ENCODE data around the gene CYTH3. TPM values are rescaled to one million over a fixed set of nuclear protein-coding genes. Genes with fewer than 3 reads are reported as not detected.
A peak's percentile ranks its signal among the peaks of the same experiment; 100 is the strongest.
"Not testable (repeated sequence)": the region's sequence is repeated elsewhere in the genome, so short reads cannot be mapped to it uniquely, and the experiment has no call there.

The CYTH3 gene
- total RNA-seq, 3 donors from 2014 or later (not counting 1 experiment from before 2014, with no cell fraction given) = 7.7 to 42.6 (median 13.6) TPM

GRCh38 chr7:6228361-6229229 is 43.8 kb downstream of the CYTH3 start:
- peak overlapping the region; percentile 39 to 64 for H3K27ac Mint-ChIP-seq
- Histone ChIP-seq H3K27ac (ENCODE audit: low read length) (no peak overlapping the region), H3K27me3 (ENCODE audit: control insufficient read depth, insufficient read depth, low read length) (no peaks in the 10 kb centered on the region), H3K36me3 (ENCODE audit: control insufficient read depth, insufficient read depth, low read length) (no peaks in the 10 kb centered on the region), H3K4me1 (ENCODE audit: control insufficient read depth, insufficient read depth, low read length) (peaks cover 46% of the 10 kb centered on the region), H3K9me3 (ENCODE audit: control insufficient read depth, insufficient read depth, low read length) (no peaks in the 10 kb centered on the region), H3K4me3 (ENCODE audit: low read length) (no peak overlapping the region)
- peak overlapping the region; percentile 77 for H3K4me3 Mint-ChIP-seq
- peaks cover 36 to 44% of the 10 kb centered on the region in 2 donors for H3K4me1 Mint-ChIP-seq
- peak in 1 of 2 donors; percentile 14 for DNase-seq
- ATAC-seq = peak in 2 of 3 donors; percentile 78 to 86
- TF ChIP-seq, protein P1, sequence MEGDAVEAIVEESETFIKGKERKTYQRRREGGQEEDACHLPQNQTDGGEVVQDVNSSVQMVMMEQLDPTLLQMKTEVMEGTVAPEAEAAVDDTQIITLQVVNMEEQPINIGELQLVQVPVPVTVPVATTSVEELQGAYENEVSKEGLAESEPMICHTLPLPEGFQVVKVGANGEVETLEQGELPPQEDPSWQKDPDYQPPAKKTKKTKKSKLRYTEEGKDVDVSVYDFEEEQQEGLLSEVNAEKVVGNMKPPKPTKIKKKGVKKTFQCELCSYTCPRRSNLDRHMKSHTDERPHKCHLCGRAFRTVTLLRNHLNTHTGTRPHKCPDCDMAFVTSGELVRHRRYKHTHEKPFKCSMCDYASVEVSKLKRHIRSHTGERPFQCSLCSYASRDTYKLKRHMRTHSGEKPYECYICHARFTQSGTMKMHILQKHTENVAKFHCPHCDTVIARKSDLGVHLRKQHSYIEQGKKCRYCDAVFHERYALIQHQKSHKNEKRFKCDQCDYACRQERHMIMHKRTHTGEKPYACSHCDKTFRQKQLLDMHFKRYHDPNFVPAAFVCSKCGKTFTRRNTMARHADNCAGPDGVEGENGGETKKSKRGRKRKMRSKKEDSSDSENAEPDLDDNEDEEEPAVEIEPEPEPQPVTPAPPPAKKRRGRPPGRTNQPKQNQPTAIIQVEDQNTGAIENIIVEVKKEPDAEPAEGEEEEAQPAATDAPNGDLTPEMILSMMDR (IDR thresholded peaks at IDR 0.05) = no peak
- intact Hi-C loops (cut with micrococcal nuclease) = loop anchor here (5.0 kb wide), 1 partner anchor 44 kb away; the partner anchor contains the start of gene CYTH3
- H3K36me3 Mint-ChIP-seq = no peaks in the 10 kb centered on the region
- WGBS (ENCODE audit: insufficient coverage) = 27% methylated on average over 9 of the region's 9 CpGs
- H3K27me3 Mint-ChIP-seq (ENCODE audit: low read depth in 2 of 2) = peaks cover 0 to 2% of the 10 kb centered on the region in 2 donors
- no peaks in the 10 kb centered on the region for H3K9me3 Mint-ChIP-seq

- 92% methylated on average over 5 of the region's 5 CpGs for WGBS (ENCODE audit: insufficient coverage)
- no peak overlapping the region for H3K4me3 Mint-ChIP-seq
- ATAC-seq = no peak
- no peaks in the 10 kb centered on the region for H3K9me3 Mint-ChIP-seq
- no peak for DNase-seq
- peaks cover 0 to 2% of the 10 kb centered on the region in 2 donors for H3K27me3 Mint-ChIP-seq (ENCODE audit: low read depth in 2 of 2)
- H3K27me3 ChIP-seq (ENCODE audit: control insufficient read depth, insufficient read depth, low read length) = no peaks in the 10 kb centered on the region
- H3K27ac Mint-ChIP-seq = no peak overlapping the region
- H3K27ac ChIP-seq (ENCODE audit: low read length) = no peak overlapping the region
- intact Hi-C loops (cut with micrococcal nuclease) = loop anchor here (5.0 kb wide), 1 partner anchor 45 kb away; the partner anchor contains the start of gene CYTH3
- TF ChIP-seq, protein P1 (IDR thresholded peaks at IDR 0.05) = no peak
- no peaks in the 10 kb centered on the region for H3K36me3 Mint-ChIP-seq
- H3K4me3 ChIP-seq (ENCODE audit: low read length) = no peak overlapping the region
- H3K4me1 ChIP-seq (ENCODE audit: control insufficient read depth, insufficient read depth, low read length) = peaks cover 33% of the 10 kb centered on the region
- peaks cover 25 to 34% of the 10 kb centered on the region in 2 donors for H3K4me1 Mint-ChIP-seq
- H3K36me3 ChIP-seq (ENCODE audit: control insufficient read depth, insufficient read depth, low read length) = no peaks in the 10 kb centered on the region
- no peaks in the 10 kb centered on the region for H3K9me3 ChIP-seq (ENCODE audit: control insufficient read depth, insufficient read depth, low read length)
These were observed 45.1 kb downstream of the CYTH3 start for GRCh38 chr7:6227294-6227846.

DNA sequence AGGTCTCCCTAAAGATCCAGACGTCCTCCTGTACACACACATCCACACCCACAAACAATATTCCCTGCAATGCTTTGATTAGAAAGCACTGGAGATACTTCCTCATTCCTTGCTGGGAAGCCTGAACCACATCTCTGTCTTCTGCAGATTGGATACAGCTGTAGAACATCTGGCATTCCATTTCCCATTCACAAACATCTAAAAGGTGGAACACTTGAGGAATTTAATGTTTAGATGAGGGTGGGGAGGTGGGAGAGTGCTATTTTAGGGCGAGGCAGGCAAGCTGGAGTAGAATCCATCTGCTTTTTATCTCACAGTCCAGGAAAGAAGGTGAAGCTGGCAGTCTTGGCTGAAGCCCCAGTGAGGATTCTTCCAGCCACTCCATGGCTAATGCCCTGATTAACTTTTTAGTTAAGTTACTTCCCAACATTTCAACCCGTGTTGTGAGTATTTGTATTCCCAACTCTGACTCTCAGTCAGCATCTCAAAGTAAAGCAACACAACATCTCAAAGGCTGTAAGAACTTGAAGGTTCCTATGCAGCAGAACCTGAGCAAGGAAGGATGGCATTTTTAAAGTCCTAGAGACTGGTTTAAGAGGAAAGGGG is 46.1 kb downstream of the CYTH3 start:
- no peak overlapping the region for H3K4me3 Mint-ChIP-seq
- ATAC-seq = no peak
- Histone ChIP-seq H3K27ac (ENCODE audit: low read length) (no peak overlapping the region), H3K9me3 (ENCODE audit: control insufficient read depth, insufficient read depth, low read length) (no peaks in the 10 kb centered on the region), H3K27me3 (ENCODE audit: control insufficient read depth, insufficient read depth, low read length) (no peaks in the 10 kb centered on the region), H3K36me3 (ENCODE audit: control insufficient read depth, insufficient read depth, low read length) (no peaks in the 10 kb centered on the region), H3K4me3 (ENCODE audit: low read length) (no peak overlapping the region), H3K4me1 (ENCODE audit: control insufficient read depth, insufficient read depth, low read length) (peaks cover 34% of the 10 kb centered on the region)
- peaks cover 28 to 36% of the 10 kb centered on the region in 2 donors for H3K4me1 Mint-ChIP-seq
- TF ChIP-seq, protein P1 (IDR thresholded peaks at IDR 0.05) = no peak
- DNase-seq = no peak
- no peaks in the 10 kb centered on the region for H3K27me3 Mint-ChIP-seq (ENCODE audit: low read depth in 2 of 2)
- intact Hi-C loops (cut with micrococcal nuclease) = loop anchor here (5.0 kb wide), 1 partner anchor 46 kb away; the partner anchor contains the start of gene CYTH3
- H3K36me3 Mint-ChIP-seq = no peaks in the 10 kb centered on the region
- 55% methylated on average over 1 of the region's 3 CpGs for WGBS (ENCODE audit: insufficient coverage)
- no peaks in the 10 kb centered on the region for H3K9me3 Mint-ChIP-seq
- H3K27ac Mint-ChIP-seq = no peak overlapping the region

DNA sequence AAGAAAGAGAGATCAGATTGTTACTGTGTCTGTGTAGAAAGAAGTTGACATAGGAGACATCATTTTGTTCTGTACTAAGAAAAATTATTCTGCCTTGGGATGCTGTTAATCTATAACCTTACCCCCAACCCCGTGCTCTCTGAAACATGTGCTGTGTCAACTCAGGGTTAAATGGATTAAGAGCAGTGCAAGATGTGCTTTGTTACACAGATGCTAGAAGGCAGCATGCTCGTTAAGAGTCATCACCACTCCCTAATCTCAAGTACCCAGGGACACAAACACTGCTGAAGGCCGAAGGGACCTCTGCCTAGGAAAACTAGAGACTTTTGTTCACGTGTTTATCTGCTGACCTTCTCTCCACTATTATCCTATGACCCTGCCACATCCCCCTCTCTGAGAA is 49.0 kb downstream of the CYTH3 start:
- intact Hi-C loops (cut with micrococcal nuclease); DNase-seq; H3K27me3 ChIP-seq (ENCODE audit: control insufficient read depth, insufficient read depth, low read length); H3K4me3 ChIP-seq (ENCODE audit: low read length); H3K9me3 ChIP-seq (ENCODE audit: control insufficient read depth, insufficient read depth, low read length); H3K27ac Mint-ChIP-seq; H3K4me3 Mint-ChIP-seq; H3K27me3 Mint-ChIP-seq (ENCODE audit: low read depth in 2 of 2); H3K36me3 Mint-ChIP-seq; H3K36me3 ChIP-seq (ENCODE audit: control insufficient read depth, insufficient read depth, low read length); ATAC-seq; H3K9me3 Mint-ChIP-seq; H3K27ac ChIP-seq (ENCODE audit: low read length): not testable (repeated sequence)
- peaks cover 20 to 34% of the 10 kb centered on the region in 2 donors for H3K4me1 Mint-ChIP-seq
- WGBS (ENCODE audit: insufficient coverage) = 92% methylated on average over 2 of the region's 4 CpGs
- H3K4me1 ChIP-seq (ENCODE audit: control insufficient read depth, insufficient read depth, low read length) = peaks cover 19% of the 10 kb centered on the region

- H3K27ac ChIP-seq (ENCODE audit: low read length); DNase-seq; intact Hi-C loops (cut with micrococcal nuclease); H3K9me3 ChIP-seq (ENCODE audit: control insufficient read depth, insufficient read depth, low read length); ATAC-seq; H3K27me3 Mint-ChIP-seq (ENCODE audit: low read depth in 2 of 2); H3K4me3 Mint-ChIP-seq; H3K27ac Mint-ChIP-seq; H3K27me3 ChIP-seq (ENCODE audit: control insufficient read depth, insufficient read depth, low read length); H3K36me3 ChIP-seq (ENCODE audit: control insufficient read depth, insufficient read depth, low read length); H3K4me3 ChIP-seq (ENCODE audit: low read length); H3K36me3 Mint-ChIP-seq; H3K9me3 Mint-ChIP-seq: not testable (repeated sequence)
- WGBS (ENCODE audit: insufficient coverage) = 98% methylated on average over 15 of the region's 25 CpGs
- peaks cover 16 to 34% of the 10 kb centered on the region in 2 donors for H3K4me1 Mint-ChIP-seq
- peaks cover 16% of the 10 kb centered on the region for H3K4me1 ChIP-seq (ENCODE audit: control insufficient read depth, insufficient read depth, low read length)
These were observed 49.4 kb downstream of the CYTH3 start for GRCh38 chr7:6223010-6223409.
